Ishikawa (cell line): ENCODE measurements around the gene SBNO2.

ENCODE experiments used
- EGR1 ChIP-seq: IDR thresholded peaks from 2 replicates; pipeline ENCODE4 v1.6.1; 2012
- YY1 ChIP-seq: IDR thresholded peaks from 2 replicates; pipeline ENCODE4 v1.6.1; 2012; ENCODE audit warnings: low read depth

GRCh38 chr19:1149259-1150045, 24.6 kb downstream of the SBNO2 start:
- TF ChIP-seq EGR1 (no peak), YY1 (no peak)
